UCSD-AML1 (cell line): ENCODE data around the gene ALKBH3.

Source experiments
- DNase-seq: peaks from one replicate; lab custom pipeline; 2025; ENCODE audit not compliant: unreplicated experiment; lab: John Stamatoyannopoulos, UW

ALKBH3 gene

GRCh38 chr11:43892851-43893250 is 12.2 kb downstream of the ALKBH3 start:
- no peak for DNase-seq

GRCh38 chr11:43894546-43894945 is 13.9 kb downstream of the ALKBH3 start:
- no peak for DNase-seq

- no peak for DNase-seq
These were observed 15.0 kb downstream of the ALKBH3 start for GRCh38 chr11:43895601-43896000.

- no peak for DNase-seq
These were observed 17.9 kb downstream of the ALKBH3 start for GRCh38 chr11:43898574-43898973.

GRCh38 chr11:43899094-43899493 is 18.5 kb downstream of the ALKBH3 start:
- no peak for DNase-seq

- no peak for DNase-seq
These were observed 20.9 kb downstream of the ALKBH3 start for GRCh38 chr11:43901551-43901950.

GRCh38 chr11:43903078-43903477 is 22.4 kb downstream of the ALKBH3 start:
- DNase-seq: no peak

- DNase-seq: no peak
These were observed 23.3 kb downstream of the ALKBH3 start for GRCh38 chr11:43903969-43904368.

- DNase-seq: no peak
These were observed 24.3 kb downstream of the ALKBH3 start for GRCh38 chr11:43904742-43905535.

- DNase-seq: no peak
These were observed 25.2 kb downstream of the ALKBH3 start for GRCh38 chr11:43905813-43906241.

- DNase-seq: no peak
These were observed 26.7 kb downstream of the ALKBH3 start for GRCh38 chr11:43907028-43907975.

- no peak for DNase-seq
These were observed 27.6 kb downstream of the ALKBH3 start for GRCh38 chr11:43908191-43908590.

GRCh38 chr11:43908683-43909082 is 28.1 kb downstream of the ALKBH3 start:
- no peak for DNase-seq

GRCh38 chr11:43913829-43914380 is 33.3 kb downstream of the ALKBH3 start:
- DNase-seq: no peak

GRCh38 chr11:43914466-43914865 is 33.8 kb downstream of the ALKBH3 start:
- no peak for DNase-seq

- DNase-seq: no peak
These were observed 36.0 kb downstream of the ALKBH3 start for GRCh38 chr11:43916621-43917020.

- no peak for DNase-seq
These were observed 37.2 kb downstream of the ALKBH3 start for GRCh38 chr11:43917851-43918250.

- DNase-seq: no peak
These were observed 38.0 kb downstream of the ALKBH3 start for GRCh38 chr11:43918662-43919061.

- no peak for DNase-seq
These were observed 39.4 kb downstream of the ALKBH3 start for GRCh38 chr11:43919852-43920597.

GRCh38 chr11:43920598-43921419 is 40.2 kb downstream of the ALKBH3 start:
- no peak for DNase-seq
